Astrocyte (in vitro differentiated cells and primary cell): Measurements from ENCODE around the gene ZNF532.

Experiments
- EZH2 ChIP-seq: IDR thresholded peaks from 2 replicates; pipeline ENCODE4 v1.6.1; 2012; ENCODE audit warnings: mild to moderate bottlenecking, low read length, inconsistent platforms; ENCODE audit not compliant: insufficient read depth
- TF ChIP-seq, protein P1 (sequence below): IDR thresholded peaks from 2 replicates; pipeline ENCODE4 v1.5.1; 2011; ENCODE audit warnings: low read depth, mild to moderate bottlenecking, inconsistent platforms, low read length, moderate library complexity; ENCODE audit not compliant: insufficient read depth

DNA sequence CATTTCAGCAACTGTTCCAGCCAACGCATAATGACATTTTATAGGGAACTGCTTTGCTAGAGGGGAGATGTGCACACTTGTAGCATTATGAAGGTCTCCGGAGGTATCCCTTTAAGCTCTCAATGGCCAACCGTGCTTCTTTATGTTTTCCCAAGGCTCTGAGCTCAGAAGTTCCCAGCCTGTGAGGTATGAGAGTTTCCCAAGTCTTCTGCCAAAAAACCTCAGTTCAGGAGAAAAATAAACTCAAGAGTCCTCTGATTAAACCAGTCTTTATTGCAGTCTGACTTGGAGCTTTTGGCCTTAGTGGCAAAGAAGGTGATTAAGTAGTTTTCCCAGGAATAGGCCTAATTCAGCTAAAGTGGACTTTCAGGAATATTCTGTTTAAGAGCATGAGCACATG lies 35.4 kb upstream of the ZNF532 start:
- TF ChIP-seq, protein P1, sequence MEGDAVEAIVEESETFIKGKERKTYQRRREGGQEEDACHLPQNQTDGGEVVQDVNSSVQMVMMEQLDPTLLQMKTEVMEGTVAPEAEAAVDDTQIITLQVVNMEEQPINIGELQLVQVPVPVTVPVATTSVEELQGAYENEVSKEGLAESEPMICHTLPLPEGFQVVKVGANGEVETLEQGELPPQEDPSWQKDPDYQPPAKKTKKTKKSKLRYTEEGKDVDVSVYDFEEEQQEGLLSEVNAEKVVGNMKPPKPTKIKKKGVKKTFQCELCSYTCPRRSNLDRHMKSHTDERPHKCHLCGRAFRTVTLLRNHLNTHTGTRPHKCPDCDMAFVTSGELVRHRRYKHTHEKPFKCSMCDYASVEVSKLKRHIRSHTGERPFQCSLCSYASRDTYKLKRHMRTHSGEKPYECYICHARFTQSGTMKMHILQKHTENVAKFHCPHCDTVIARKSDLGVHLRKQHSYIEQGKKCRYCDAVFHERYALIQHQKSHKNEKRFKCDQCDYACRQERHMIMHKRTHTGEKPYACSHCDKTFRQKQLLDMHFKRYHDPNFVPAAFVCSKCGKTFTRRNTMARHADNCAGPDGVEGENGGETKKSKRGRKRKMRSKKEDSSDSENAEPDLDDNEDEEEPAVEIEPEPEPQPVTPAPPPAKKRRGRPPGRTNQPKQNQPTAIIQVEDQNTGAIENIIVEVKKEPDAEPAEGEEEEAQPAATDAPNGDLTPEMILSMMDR: no peak
- no peak for TF ChIP-seq EZH2
